ENCODE measurements around the gene DNMT3B. TPM values are rescaled to one million over a fixed set of nuclear protein-coding genes. Genes with fewer than 3 reads are reported as not detected.

DNMT3B gene
- total and polyA plus RNA-seq, 9 of the 15 experiments (the other 6 are each of a cell fraction or from before 2014, with no cell fraction given) = 9.3 to 74.8 (median 49.1) TPM

- TF ChIP-seq ZNF318 (IDR thresholded peaks at IDR 0.05; ENCODE audit: borderline replicate concordance in 1 of 2, low read depth in 1 of 2) (no peak), POLR2H (tag; IDR thresholded peaks at IDR 0.05; ENCODE audit: low read depth) (no peak), PHF21A (IDR thresholded peaks at IDR 0.05; ENCODE audit: borderline replicate concordance, low read depth) (no peak), FUS (optimal IDR thresholded peaks at IDR 0.05; ENCODE audit: low read depth, low read length) (no peak)
Observed at GRCh38 chr20:32849577-32849976, 87.4 kb downstream of the DNMT3B start (continued).

All from K562 (cell line).